Naive thymus-derived CD8-positive, alpha-beta T cell (primary cell): Measurements from ENCODE around the gene CDC14B. TPM values are rescaled to one million over a fixed set of nuclear protein-coding genes. Genes with fewer than 3 reads are reported as not detected.
"Not testable (repeated sequence)": the region's sequence is repeated elsewhere in the genome, so short reads cannot be mapped to it uniquely, and the experiment has no call there.

Source experiments
- ATAC-seq, 2 donors: fragments of 150-1000 bp; cut with Tn5 transposase in 1 of 2; sonication (Bioruptor Pico), chemical (Tn5 transposase) in 1 of 2; 1 replicate in 1 of 2; 2 replicates in 1 of 2; pipeline ENCODE4 v1.10.0; 2021; ENCODE audit warnings: mild to moderate bottlenecking in 2 of 2, moderate library complexity in 2 of 2
- POLR2A ChIA-PET: fragments of 350-600 bp; sonication (Branson Sonifier 250); formaldehyde crosslinking; loops from one replicate; lab custom pipeline; 2021; ENCODE audit warnings: antibody characterized with exemption; lab: Charles Lee
- DNase-seq, 10 donors: peaks; one replicate each; pipeline versions ENCODE4 v3.0.0 to v3.0.0-alpha.2; 2020 to 2022
- H3K27ac Mint-ChIP-seq, 10 donors: one replicate each; pipeline ENCODE4 v1.8.0; 2020 to 2022; ENCODE audit warnings: mild to moderate bottlenecking in 10 of 10, mixed read lengths in 10 of 10, moderate library complexity in 4 of 10, inconsistent platforms in 1 of 10
- H3K27me3 Mint-ChIP-seq, 5 donors: one replicate each; pipeline ENCODE4 v1.8.0; 2021 to 2022; ENCODE audit warnings: mixed read lengths in 5 of 5
- H3K36me3 Mint-ChIP-seq, 3 donors: one replicate each; pipeline ENCODE4 v1.8.0; 2020 to 2022; ENCODE audit warnings: mixed read lengths in 3 of 3, mild to moderate bottlenecking in 2 of 3, inconsistent platforms in 1 of 3
- H3K4me1 Mint-ChIP-seq, 4 donors: one replicate each; pipeline ENCODE4 v1.8.0; 2021 to 2022; ENCODE audit warnings: mixed read lengths in 4 of 4
- H3K4me3 Mint-ChIP-seq, 10 donors: one replicate each; pipeline ENCODE4 v1.8.0; 2020 to 2022; ENCODE audit warnings: mild to moderate bottlenecking in 10 of 10, mixed read lengths in 10 of 10, moderate library complexity in 6 of 10, inconsistent platforms in 1 of 10
- H3K9me3 Mint-ChIP-seq, 9 donors: one replicate each; pipeline ENCODE4 v1.8.0; 2020 to 2022; ENCODE audit warnings: mixed read lengths in 9 of 9, mild to moderate bottlenecking in 3 of 9, inconsistent platforms in 1 of 9, moderate library complexity in 1 of 9
- polyA plus RNA-seq, 3 donors: library from polyadenylated mRNA; unstranded; fragments of 300-500 nt; fragmentation: Illumina TruSeq; gene quantifications; one replicate each; pipeline ENCODE4 v1.2.3, GENCODE V29; 2021
- total RNA-seq, 8 experiments: library from RNA in 2 of 8; stranded (reverse) in 2 of 8; gene quantifications; one replicate each; pipeline ENCODE4 v1.2.3 and lab custom pipeline; 2021 to 2026

CDC14B gene
- total and polyA plus RNA-seq, 5 experiments from 2014 or later: 3.8 to 13.3 (median 7.1) TPM

GRCh38 chr9:96605328-96605727 is 14.3 kb downstream of the CDC14B start:
- Mint-ChIP-seq H3K27me3 (peaks cover 9 to 31% (median 20%) of the 10 kb centered on the region in 5 donors), H3K36me3 (no peaks in the 10 kb centered on the region), H3K4me3 (no peak overlapping the region), H3K4me1 (no peaks in the 10 kb centered on the region), H3K9me3 (peaks cover 0 to 2% (median 0%) of the 10 kb centered on the region in 9 donors), H3K27ac (no peak overlapping the region)
- no peak for DNase-seq
- POLR2A ChIA-PET: no interaction called here
- no peak for ATAC-seq

GRCh38 chr9:96604004-96604319 is 15.7 kb downstream of the CDC14B start:
- no peak overlapping the region for H3K27ac Mint-ChIP-seq
- H3K36me3 Mint-ChIP-seq: no peaks in the 10 kb centered on the region
- POLR2A ChIA-PET: no interaction called here
- H3K27me3 Mint-ChIP-seq: peaks cover 7 to 23% (median 11%) of the 10 kb centered on the region in 5 donors
- DNase-seq (no peak), ATAC-seq (no peak)
- H3K9me3 Mint-ChIP-seq: peaks cover 0 to 2% (median 0%) of the 10 kb centered on the region in 9 donors
- no peak overlapping the region for H3K4me3 Mint-ChIP-seq
- H3K4me1 Mint-ChIP-seq: no peaks in the 10 kb centered on the region

GRCh38 chr9:96603305-96604003 is 16.2 kb downstream of the CDC14B start:
- POLR2A ChIA-PET: no interaction called here
- Mint-ChIP-seq H3K4me3 (no peak overlapping the region), H3K27me3 (peaks cover 3 to 18% (median 9%) of the 10 kb centered on the region in 5 donors), H3K27ac (no peak overlapping the region), H3K4me1 (no peaks in the 10 kb centered on the region), H3K9me3 (peaks cover 0 to 2% (median 0%) of the 10 kb centered on the region in 9 donors), H3K36me3 (no peaks in the 10 kb centered on the region)
- DNase-seq (no peak), ATAC-seq (no peak)

- H3K36me3 Mint-ChIP-seq: no peaks in the 10 kb centered on the region
- H3K9me3 Mint-ChIP-seq: peaks cover 0 to 7% (median 0%) of the 10 kb centered on the region in 9 donors
- POLR2A ChIA-PET: no interaction called here
- DNase-seq (no peak), ATAC-seq (no peak)
- H3K27me3 Mint-ChIP-seq: peaks cover 0 to 19% (median 8%) of the 10 kb centered on the region in 5 donors
- no peaks in the 10 kb centered on the region for H3K4me1 Mint-ChIP-seq
- H3K4me3 Mint-ChIP-seq: no peak overlapping the region
- H3K27ac Mint-ChIP-seq: no peak overlapping the region
These were observed 20.3 kb downstream of the CDC14B start for GRCh38 chr9:96599298-96599697.

- Mint-ChIP-seq H3K27ac (no peak overlapping the region), H3K4me3 (no peak overlapping the region), H3K36me3 (no peaks in the 10 kb centered on the region), H3K4me1 (no peaks in the 10 kb centered on the region), H3K27me3 (peaks cover 4 to 39% (median 18%) of the 10 kb centered on the region in 5 donors), H3K9me3 (peaks cover 0 to 7% (median 0%) of the 10 kb centered on the region in 9 donors)
- ATAC-seq: no peak
- POLR2A ChIA-PET: no interaction called here
- no peak for DNase-seq
These were observed 23.0 kb downstream of the CDC14B start for GRCh38 chr9:96596601-96597111.

GRCh38 chr9:96587338-96588315 is 32.0 kb downstream of the CDC14B start:
- ATAC-seq (peak; percentile 62 to 68), DNase-seq (peak in 4 of 10 donors; percentile 14 to 45 (median 32))
- Mint-ChIP-seq H3K27ac (peak overlapping the region in 2 of 10 donors; percentile 11 to 12), H3K36me3 (no peaks in the 10 kb centered on the region), H3K4me1 (peaks cover 3 to 19% (median 12%) of the 10 kb centered on the region in 4 donors), H3K9me3 (no peaks in the 10 kb centered on the region), H3K27me3 (peaks cover 17 to 48% (median 25%) of the 10 kb centered on the region in 5 donors), H3K4me3 (peak overlapping the region in 6 of 10 donors; percentile 16 to 54 (median 30))
- POLR2A ChIA-PET: no interaction called here

GRCh38 chr9:96585426-96585825 is 34.2 kb downstream of the CDC14B start:
- DNase-seq (no peak), ATAC-seq (no peak)
- POLR2A ChIA-PET: no interaction called here
- Mint-ChIP-seq H3K36me3 (no peaks in the 10 kb centered on the region), H3K9me3 (no peaks in the 10 kb centered on the region), H3K27me3 (peaks cover 11 to 39% (median 18%) of the 10 kb centered on the region in 5 donors), H3K4me3 (no peak overlapping the region), H3K4me1 (peaks cover 3 to 19% (median 12%) of the 10 kb centered on the region in 4 donors), H3K27ac (peak overlapping the region in 1 of 10 donors; percentile 20)

GRCh38 chr9:96582199-96582598 is 37.4 kb downstream of the CDC14B start:
- H3K27ac Mint-ChIP-seq, H3K36me3 Mint-ChIP-seq, DNase-seq, H3K4me3 Mint-ChIP-seq, ATAC-seq, H3K4me1 Mint-ChIP-seq, H3K9me3 Mint-ChIP-seq, POLR2A ChIA-PET: not testable (repeated sequence)
- peaks cover 3 to 22% (median 12%) of the 10 kb centered on the region in 5 donors for H3K27me3 Mint-ChIP-seq

- H3K27ac Mint-ChIP-seq: no peak overlapping the region
- H3K4me1 Mint-ChIP-seq: no peaks in the 10 kb centered on the region
- no peak for DNase-seq
- no peak overlapping the region for H3K4me3 Mint-ChIP-seq
- peaks cover 0 to 18% (median 9%) of the 10 kb centered on the region in 5 donors for H3K27me3 Mint-ChIP-seq
- POLR2A ChIA-PET: no interaction called here
- H3K9me3 Mint-ChIP-seq: no peaks in the 10 kb centered on the region
- H3K36me3 Mint-ChIP-seq: no peaks in the 10 kb centered on the region
- no peak for ATAC-seq
These were observed 37.9 kb downstream of the CDC14B start for GRCh38 chr9:96581786-96582185.

- H3K27me3 Mint-ChIP-seq: peaks cover 0 to 18% (median 9%) of the 10 kb centered on the region in 5 donors
- DNase-seq (no peak), ATAC-seq (no peak)
- H3K4me1 Mint-ChIP-seq: no peaks in the 10 kb centered on the region
- no peak overlapping the region for H3K27ac Mint-ChIP-seq
- POLR2A ChIA-PET: no interaction called here
- no peaks in the 10 kb centered on the region for H3K36me3 Mint-ChIP-seq
- H3K9me3 Mint-ChIP-seq: no peaks in the 10 kb centered on the region
- no peak overlapping the region for H3K4me3 Mint-ChIP-seq
These were observed 38.3 kb downstream of the CDC14B start for GRCh38 chr9:96581301-96581700.

GRCh38 chr9:96574931-96575351 is 44.7 kb downstream of the CDC14B start:
- POLR2A ChIA-PET: no interaction called here
- no peaks in the 10 kb centered on the region for H3K9me3 Mint-ChIP-seq
- no peaks in the 10 kb centered on the region for H3K36me3 Mint-ChIP-seq
- no peak for ATAC-seq
- no peaks in the 10 kb centered on the region for H3K4me1 Mint-ChIP-seq
- H3K27me3 Mint-ChIP-seq: peaks cover 5 to 39% (median 15%) of the 10 kb centered on the region in 5 donors
- no peak overlapping the region for H3K27ac Mint-ChIP-seq
- DNase-seq: no peak
- H3K4me3 Mint-ChIP-seq: no peak overlapping the region

- ATAC-seq: no peak
- Mint-ChIP-seq H3K4me3 (no peak overlapping the region), H3K9me3 (no peaks in the 10 kb centered on the region), H3K27ac (no peak overlapping the region), H3K4me1 (no peaks in the 10 kb centered on the region), H3K36me3 (no peaks in the 10 kb centered on the region), H3K27me3 (peaks cover 5 to 41% (median 15%) of the 10 kb centered on the region in 5 donors)
- DNase-seq: no peak
- POLR2A ChIA-PET: no interaction called here
These were observed 45.2 kb downstream of the CDC14B start for GRCh38 chr9:96574455-96574854.
